GM19193 (cell line): Measurements from ENCODE around the gene CDC42BPB.

ENCODE experiments used
- POLR2A ChIP-seq: IDR thresholded peaks from 4 replicates; pipeline ENCODE4 v1.6.1; 2011; ENCODE audit not compliant: insufficient read depth, insufficient read length; ENCODE audit errors: extremely low read depth

The CDC42BPB gene

DNA sequence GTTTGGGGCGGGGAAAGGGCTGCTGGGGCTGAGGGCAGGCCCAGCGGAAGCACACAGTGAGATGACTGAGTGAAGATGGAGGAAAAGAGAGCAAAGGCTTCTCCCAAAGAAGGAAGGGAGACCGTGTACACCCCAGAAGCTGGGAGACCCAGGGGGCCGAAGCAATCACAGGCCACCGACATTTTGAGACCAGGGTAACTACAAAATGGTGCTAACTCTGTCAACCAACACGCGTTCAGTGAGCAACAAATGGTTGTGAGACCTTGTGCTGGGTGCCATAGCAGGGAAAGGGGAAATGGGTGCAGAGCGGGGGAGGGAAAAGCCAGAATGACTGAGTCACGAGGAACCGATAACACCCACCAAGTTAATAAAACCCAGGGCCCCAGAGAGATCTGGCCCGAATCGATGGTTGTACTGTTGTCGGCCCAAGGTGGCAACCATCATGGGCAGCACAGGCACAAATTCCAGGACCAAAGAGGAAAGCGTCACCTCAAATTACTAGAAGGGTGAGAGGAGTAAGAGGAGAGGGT lies 50.3 kb downstream of the CDC42BPB start:
- no peak for TF ChIP-seq POLR2A

DNA sequence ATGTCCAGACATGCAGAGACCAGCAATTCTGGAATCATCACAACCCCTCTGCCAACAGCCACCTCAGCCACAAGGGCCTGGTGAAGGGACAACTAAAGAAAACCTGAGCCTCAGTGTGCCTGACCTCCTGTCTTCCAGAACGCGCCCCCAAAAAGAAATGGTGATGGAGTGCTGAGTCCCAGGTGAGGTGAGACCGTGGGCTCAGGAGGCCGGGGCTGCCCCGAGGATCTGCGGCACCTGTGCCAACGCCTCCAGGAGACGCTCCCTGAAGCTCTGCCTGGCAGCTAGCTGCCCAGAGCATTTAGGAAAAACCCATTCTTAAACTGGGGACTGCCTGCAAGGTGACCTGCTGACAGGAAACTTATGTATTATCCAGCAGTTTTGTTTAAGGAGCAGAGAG lies 51.2 kb downstream of the CDC42BPB start:
- TF ChIP-seq POLR2A: no peak

DNA sequence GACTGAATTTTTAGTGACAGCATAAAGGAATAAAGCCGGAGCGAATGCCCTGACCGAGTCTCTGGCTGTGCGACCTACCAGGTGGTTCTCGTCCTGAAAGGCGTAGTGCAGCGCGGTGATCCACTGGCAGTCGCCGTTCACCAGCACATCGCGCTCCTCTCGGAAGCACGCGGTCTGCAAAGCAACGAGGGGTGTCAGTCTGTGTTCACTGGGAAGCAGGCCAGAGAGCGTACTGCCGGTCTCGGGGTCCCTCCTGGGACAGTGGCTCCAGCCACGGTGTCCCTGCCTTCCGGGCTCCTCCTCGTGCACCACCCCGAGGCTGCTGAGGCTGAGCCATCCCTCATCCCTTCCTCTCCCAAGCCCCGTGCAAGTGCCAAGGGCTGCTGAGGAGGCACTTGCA lies 53.5 kb downstream of the CDC42BPB start:
- no peak for TF ChIP-seq POLR2A

DNA sequence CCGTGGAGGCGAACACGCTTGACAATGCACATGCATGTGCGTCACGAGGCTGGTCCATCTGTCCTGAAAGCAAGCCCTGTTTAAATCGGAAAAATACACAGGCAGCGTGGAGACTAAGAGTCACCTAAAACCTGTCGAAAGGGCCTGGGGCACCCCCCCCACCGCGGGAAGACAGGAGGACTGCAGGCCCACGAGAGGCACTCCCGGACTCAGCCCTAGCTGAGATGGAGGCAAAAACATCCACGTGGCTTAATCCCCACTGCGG lies 54.1 kb downstream of the CDC42BPB start:
- TF ChIP-seq POLR2A: no peak

DNA sequence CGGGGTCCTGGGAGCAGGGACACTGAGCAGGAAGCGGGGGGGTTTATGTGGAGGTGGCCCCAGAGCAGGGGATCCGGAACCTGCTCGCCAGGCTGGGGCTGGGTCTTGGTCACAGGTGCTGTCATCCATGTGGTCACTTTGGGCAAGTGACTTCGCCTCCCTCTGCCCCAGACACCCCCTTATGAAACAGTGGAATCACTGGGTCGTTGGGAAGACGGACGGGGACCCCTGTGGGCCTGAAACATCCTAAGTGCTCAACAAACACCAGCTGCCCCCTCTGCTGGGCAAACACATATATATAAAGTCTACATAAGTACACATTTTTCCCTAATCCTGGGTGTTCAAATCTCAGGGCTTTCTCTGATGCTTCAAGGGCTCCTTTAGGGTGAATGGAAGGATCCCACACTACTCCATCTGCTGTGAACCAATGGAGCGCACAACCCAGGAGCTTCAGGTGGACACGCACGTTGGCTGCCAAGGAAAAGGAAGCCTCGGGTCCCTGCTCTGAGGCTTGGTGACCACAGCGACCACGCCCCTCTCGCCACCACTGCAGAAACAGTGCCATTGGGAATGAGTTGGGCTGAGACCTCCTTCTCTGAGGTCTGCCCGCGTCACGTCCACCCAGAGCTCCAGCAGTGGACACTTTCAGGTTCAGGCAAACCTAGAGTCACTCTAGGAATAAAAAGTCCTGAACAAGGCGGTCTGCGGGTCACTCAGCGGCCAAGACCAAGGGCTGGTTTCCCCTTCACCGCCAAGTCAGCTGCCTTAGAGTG lies 54.6 kb downstream of the CDC42BPB start:
- no peak for TF ChIP-seq POLR2A

DNA sequence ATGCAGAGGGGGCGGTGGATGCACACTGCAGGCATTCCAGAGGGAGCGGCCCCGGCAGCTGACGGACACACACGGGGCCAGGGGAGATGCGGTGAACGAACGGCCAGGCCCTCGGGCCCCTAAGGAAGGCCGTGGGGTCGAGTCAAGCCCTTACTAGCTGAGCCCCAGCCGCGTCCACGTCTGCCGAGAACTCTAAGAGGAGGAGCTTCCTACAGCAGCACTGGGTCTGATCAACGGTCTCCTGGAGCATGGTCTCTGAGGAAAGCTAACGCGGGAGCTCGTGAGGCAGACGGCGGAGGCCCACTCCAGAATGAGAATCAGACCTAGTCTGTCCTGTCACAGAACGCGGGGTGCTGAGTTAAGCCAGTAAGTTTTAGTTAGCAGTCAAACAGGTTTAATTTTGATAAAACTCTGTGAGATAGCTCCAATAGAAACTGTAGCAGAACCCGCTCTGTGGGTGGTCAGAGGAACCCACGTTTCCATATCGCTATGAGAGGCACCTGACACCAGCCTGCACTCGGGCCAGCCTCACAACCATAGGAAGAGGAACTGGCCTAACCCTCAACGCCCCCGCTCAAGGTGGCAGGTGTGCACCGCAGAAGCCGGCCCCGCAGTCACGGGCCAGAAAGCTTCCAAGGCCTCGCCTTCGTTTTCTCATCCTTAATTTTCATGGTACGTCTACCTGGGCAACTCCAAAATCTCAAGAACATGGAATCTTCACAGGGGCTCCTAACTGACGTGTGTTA lies 55.5 kb downstream of the CDC42BPB start:
- TF ChIP-seq POLR2A: no peak

DNA sequence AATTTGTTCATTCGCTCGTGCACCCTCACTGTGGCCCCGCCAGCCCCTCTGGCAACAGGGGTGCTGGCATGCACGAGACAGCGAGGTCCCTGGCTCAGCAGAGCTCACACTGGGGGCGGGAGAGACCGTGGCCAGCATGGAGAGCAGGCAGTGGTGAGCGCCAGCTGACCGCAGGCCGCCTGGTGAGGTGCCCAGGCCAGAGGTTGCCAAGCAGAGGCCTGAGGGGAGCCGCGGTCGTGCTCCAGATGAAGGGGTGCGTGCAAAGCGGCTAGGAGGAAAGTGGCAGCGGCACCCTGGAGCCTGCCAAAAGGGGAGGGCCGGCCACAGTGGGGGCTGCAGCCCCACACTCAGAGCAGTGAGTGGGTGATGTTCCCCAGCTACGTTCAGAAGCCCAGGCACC lies 56.1 kb downstream of the CDC42BPB start:
- no peak for TF ChIP-seq POLR2A

DNA sequence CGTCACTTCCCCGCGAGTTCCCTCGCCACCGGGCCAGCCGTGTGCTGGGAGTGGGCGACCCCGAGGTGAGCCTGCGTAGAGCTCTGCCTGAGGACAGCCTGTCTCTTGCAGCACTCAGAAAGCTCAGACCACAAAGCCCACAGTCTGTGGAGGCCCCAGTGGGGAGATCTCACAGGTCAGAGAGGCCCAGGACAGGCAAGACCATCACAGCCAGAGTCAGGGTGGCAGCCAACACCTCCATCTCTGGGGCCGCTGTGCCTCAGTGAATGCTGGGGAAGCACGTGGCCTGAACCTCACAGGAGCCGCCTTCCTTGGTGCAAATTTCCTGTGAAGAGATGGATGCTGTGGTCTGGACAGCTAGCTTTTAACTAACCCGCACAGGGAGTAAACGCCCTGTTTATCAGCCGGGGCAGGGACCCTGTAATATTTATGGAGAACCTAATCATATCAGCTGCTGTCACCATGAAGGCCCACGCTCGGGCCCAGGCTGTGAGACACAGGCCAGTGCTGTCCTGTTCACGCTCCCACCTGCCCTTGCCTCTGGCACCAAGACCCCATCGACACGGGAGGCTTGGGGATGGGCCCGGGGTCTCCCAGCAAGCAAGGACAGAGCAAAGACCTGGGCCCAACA lies 56.9 kb downstream of the CDC42BPB start:
- no peak for TF ChIP-seq POLR2A

DNA sequence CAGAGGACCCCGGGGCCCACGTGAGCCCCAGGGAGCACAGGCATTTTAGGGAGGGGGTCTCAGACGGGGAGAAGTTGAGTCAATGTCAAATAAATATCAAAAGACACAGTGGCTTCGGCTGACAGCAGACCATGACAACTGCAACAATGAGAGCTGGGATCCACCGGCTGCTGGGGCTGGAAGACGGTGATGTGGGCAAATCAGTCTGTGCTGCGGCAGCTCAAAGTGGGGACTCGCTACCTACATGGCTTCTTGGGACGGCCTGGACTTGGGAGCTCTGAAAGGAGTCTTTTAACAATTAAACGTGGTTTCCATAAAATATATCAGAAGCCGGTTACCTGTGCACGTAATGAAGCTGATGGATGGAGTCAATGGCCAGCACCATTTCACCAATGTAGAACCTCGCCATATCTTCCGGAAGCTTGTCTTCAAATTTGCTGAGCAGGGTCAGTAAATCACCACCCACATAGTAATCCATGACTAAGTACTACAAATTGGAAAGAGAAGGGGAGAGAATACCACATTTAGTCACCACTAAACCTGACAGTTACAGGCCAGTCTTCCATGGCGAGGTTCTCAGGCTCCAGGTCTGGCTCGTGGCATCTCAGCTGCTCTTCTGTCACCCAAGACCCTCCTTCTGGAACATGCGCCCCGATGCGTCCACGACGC lies 58.0 kb downstream of the CDC42BPB start:
- no peak for TF ChIP-seq POLR2A

DNA sequence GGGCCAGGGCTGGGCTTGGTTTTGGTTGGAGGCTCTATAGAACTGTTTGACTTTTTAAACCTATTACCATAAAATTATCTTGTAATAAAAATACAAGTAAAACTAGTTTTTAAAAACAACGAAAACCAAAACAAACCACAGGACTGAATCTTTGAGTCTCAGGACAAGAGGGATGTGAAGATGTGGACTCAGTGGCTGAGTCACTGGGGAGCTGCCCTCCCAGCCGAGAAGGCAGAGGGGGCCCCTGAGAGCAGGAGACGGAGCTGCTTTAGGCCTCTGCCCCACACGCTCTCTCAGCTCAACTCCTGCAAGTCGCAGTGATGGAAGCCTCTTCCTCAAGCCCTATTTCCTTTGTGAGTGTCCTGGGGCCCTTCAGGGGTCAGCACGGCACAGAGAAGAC lies 59.0 kb downstream of the CDC42BPB start:
- no peak for TF ChIP-seq POLR2A

DNA sequence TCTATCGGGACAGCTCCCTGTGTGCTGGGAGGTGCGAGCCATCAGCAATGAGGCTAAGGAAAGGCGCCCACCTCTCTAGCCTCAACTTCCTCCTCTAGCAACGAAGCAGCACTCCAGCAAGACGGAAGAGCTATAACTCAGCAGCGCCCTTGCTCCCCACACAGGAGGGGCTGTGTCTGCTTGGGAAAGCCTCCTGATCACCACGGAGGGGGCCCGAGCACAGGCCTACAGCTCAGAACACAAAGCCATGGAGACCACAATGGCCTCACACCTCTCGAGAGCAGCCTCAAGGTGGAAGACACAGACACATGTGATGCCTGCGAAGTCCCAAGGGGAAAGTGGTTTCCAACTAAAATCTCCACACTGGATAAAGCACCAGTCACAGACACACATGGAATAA lies 60.4 kb downstream of the CDC42BPB start:
- no peak for TF ChIP-seq POLR2A

DNA sequence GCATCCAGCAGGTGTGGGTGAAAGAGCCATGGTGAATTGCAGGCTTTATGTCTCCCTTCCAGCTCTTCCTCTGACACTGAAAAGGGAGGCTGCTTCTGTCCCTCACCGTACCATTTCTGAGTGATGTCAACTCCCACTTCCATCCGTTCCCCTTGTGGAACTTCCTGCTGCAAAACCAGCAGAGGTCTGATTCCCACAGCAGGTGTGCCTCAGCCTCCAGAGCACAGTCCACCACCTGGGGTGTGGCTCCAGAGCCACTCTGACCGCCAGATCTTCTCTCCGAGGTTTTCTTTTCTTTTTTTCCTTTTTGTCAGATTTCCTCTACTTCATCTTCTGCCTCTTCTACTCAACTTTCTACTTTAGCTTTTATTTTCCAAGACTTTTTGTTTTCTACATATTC lies 62.7 kb downstream of the CDC42BPB start:
- no peak for TF ChIP-seq POLR2A

DNA sequence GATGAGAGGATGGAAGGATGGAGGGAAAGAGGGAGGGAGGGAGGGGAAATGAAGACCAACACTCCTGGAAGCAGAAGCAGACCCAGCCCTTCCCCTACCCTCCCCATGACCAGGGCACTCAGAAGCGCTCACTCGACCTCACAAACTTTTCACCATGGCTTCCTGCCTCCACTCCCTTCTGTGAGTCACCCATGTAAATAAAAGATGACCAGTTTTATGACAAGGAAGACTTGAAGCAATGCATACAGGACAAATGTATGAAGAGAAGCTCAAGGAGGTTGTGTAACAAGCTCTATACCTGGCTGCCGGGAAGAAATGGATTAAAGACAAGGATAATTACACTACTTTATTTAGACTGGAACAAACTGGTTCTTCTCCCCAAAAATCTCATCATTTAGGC lies 63.8 kb downstream of the CDC42BPB start:
- no peak for TF ChIP-seq POLR2A

DNA sequence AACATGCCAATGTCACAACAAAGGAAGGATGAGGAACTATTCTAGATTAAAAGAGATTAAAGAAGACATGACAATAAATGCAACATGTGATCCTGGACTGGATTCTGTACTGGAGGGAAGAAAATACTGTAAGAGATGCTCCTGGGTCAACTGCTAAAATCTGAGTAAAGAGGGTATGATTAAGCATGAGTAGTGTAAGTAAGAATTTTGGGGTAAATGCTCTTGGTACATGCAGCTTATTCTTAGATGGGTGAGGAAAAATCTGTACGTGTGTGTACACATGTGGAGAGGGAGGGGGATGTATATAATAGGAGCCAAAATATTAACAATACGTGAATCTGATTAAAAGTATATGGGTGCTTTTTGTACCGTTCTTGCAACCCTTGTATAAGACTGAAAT lies 66.0 kb downstream of the CDC42BPB start:
- TF ChIP-seq POLR2A: no peak

DNA sequence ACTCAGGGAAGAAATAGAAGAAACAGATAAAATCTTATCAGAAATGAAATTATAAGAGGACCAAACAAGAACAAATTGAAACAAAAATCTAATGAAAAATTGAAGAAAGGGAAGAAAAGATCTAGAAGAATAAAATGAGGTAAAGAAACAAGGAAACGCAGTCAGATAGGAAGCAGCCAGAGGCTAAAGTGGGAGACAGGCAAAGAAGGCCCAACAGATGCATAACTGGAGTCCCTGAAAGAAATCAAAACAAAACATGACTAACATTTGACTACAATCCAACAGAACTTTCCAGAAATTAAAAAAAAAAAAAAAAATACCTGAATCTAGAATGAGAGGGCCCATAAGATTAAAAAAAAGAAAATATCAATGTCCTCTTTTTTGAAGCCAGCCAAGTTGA lies 69.3 kb downstream of the CDC42BPB start:
- no peak for TF ChIP-seq POLR2A
